NCI-H446 treated with DMSO at 0.1 percent for 48 hours (cell line): Measurements from ENCODE around the gene WDR37.
A peak's percentile ranks its signal among the peaks of the same experiment; 100 is the strongest.
"Not testable (repeated sequence)": the region's sequence is repeated elsewhere in the genome, so short reads cannot be mapped to it uniquely, and the experiment has no call there.

Experiments
- DNase-seq: peaks from one replicate; lab custom pipeline; 2025; lab: John Stamatoyannopoulos, UW

WDR37 gene

DNA sequence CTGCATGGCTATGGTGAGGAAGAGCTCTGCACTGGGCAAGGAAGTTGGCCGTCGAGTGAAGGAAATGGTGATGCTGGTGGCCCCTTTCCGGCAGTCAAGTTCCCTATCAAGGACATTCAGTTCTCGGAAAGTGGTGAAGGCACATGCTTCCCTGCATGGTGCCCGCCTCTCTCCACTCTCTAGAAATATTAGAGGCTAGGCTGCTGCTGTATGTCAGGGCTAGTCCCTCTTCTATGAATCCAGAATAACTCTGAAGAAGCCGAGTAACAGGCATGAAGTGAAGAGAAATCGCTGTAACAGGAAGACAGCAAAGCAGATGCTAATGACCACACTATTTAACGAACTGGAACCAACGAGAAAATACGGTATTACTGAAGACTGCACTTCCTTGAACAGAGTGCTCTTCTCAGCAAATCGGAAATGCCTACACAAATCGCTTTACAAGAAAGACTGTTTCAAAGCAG, 12.6 kb upstream of the WDR37 start:
- DNase-seq, result no peak

- DNase-seq, result no peak
These were observed 12.0 kb upstream of the WDR37 start for GRCh38 chr10:1044146-1044545.

- DNase-seq, result no peak
These were observed 11.2 kb upstream of the WDR37 start for GRCh38 chr10:1044964-1045363.

DNA sequence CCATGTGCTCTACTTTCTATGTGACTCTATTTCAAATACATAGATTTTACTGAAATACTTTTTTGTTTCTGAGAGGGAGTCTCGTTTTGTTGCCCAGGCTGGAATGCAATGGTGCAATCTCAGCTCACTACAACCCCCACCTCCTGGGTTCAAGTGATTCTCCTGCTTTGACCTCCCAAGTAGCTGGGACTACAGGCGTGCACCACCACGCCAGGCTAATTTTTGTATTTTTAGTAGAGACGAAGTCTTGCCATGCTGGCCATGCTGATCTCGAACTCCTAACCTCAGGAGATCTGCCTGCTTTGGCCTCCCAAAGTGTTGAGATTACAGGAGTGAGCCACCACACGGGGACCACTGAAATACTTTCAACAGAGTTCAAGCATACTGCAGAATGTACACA, 10.8 kb upstream of the WDR37 start:
- no peak for DNase-seq

DNA sequence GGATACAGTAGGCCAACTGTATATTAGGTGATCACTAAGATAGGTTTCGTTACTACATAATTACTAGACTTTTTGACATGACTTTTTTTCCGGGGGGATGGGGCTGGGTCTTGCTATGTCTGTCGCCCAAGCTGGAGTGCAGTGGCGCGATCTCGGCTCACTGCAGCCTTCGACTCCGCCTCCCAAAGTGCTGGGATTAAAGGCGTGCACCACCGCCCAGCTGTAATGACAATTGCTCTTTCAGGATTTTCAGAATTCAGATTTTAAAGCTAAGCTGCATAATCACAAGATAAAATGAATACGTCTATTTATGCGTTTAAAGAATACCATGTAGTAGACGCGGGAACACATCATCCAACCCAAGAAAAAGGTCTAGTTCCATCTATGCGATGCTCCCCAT, 8.2 kb upstream of the WDR37 start:
- no peak for DNase-seq

- no peak for DNase-seq
These were observed 7.8 kb upstream of the WDR37 start for GRCh38 chr10:1048349-1048731.

DNA sequence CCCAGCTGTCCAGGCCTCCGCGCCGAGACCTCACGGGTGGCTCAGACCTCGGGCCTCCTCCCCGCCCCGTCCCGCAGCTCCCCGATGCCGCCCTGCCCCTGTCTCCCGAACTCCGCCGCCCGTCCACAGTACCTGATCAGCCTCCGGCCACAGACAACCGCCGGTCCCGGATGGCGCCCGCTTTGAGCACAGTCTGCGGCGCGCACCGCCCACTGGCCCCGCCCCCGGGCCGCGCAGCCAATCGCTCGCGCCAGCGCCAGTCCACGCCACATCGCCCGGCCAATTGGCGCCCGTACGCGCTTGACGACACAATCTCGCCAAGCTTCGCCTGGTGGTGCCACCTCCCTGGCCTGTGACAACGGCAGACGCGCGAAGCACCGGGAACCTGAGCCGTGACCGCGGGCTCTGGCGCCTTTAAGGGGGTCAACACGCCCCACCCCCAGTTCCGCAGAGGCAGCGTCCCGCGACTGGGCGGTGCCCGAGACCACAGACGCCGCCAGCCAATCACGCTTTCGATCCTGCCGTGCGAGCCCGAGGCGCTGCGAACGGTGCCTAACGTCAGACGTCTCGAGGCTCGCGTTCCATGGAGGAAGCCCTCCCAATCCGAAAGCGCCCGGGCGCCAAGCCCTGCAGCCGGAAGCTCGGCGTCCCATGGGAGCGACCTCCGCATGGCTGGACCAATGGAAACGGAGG, 7.3 kb upstream of the WDR37 start, which contains the start of gene IDI1:
Gene IDI1 (minus strand): TSS at position 388 of the 693 bp plus-strand sequence. CDS start 116 bp downstream, at position 272.
- peak; percentile 97 for DNase-seq

DNA sequence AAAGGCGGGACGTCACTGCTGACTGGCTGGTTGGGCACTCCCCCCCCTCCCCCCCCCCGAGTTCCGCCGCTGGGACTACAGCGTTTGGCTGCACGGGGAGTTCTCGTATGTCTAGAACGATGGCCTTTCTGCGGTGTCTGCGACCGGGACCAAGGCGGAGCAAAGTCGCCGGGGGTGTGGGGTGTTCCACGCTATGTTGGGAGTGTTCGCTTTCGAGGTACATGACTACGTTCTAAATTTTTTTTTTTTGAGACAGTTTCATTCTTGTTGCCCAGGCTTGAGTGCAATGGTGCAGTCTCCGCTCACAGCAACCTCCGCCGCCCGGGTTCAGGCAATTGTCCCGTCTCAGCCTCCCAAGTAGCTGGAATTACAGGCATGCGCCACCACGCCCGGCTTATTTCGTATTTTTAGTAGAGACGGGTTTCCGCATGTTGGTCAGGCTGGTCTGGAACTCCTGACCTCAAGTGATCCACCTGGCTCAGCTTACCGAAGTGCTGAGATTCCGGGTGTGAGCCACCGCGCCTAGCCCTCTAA, 6.7 kb upstream of the WDR37 start:
- no peak for DNase-seq

DNA sequence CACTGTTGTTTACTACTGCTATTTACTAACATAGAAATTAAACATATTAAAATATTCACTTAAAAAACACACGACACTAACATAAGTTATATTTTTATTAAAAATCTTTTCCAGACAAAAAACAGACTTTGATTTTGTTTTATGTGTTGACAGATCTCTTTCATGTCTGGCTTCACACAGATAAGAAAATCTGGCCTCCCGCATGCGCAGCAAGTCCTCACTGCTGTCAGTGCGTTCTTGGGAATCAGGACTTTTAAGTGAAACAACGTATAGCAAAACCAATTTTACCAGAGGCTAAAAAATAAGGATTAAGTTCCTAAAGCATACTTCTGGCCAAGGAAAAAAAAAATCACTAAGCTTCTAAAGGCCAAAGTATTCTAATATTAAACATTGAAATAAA, 6.0 kb upstream of the WDR37 start:
- DNase-seq, result no peak

GRCh38 chr10:1050554-1050953, 5.6 kb upstream of the WDR37 start:
- DNase-seq, result no peak

DNA sequence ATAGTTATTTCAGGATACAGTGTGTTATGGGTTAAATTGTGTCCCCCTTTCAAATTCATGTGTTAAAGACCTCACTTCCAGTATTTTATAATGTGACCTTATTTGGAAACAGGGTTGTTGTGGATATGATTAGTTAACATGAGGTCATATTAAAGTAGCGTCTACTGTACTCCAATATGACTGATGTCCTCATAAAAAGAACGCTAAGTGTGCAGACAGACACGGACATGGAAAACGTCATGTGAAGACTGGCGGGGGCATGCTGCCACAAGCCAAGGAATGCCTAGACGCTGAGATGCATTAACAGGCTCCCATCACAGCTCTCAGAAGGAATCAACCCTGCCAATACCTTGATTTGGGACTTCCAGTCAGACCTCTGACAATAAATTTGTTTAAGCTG, 1.5 kb upstream of the WDR37 start:
- no peak for DNase-seq

- DNase-seq, result no peak
These were observed 997 bp downstream of the WDR37 start for GRCh38 chr10:1057106-1057657.

DNA sequence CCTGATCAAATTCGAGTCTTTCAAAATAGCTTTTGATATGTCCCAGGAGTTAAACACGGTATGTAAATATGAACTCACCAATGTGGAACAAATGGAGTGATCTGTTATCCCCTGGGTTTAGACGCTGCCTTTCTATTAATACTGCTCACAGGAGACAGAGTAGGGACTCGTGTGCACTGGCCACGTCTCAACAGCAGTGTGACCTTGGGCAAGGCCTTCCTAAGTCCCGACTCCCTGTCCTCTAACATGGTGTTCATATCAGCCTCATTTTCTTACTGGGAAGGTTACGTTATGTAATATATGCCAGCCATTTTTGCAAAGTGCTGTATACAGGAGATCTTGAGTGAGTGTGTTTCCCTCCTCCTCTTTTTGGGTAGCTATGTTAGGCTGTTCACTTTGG, 1.8 kb downstream of the WDR37 start:
- no peak for DNase-seq

- DNase-seq, result no peak
These were observed 3.7 kb downstream of the WDR37 start for GRCh38 chr10:1059902-1060301.

- DNase-seq, result no peak
These were observed 6.0 kb downstream of the WDR37 start for GRCh38 chr10:1061930-1062774.

- DNase-seq, result no peak
These were observed 7.2 kb downstream of the WDR37 start for GRCh38 chr10:1063232-1063865.

- no peak for DNase-seq
These were observed 8.7 kb downstream of the WDR37 start for GRCh38 chr10:1064964-1065247.

- not testable (repeated sequence) for DNase-seq
These were observed 10.5 kb downstream of the WDR37 start for GRCh38 chr10:1066734-1067133.

DNA sequence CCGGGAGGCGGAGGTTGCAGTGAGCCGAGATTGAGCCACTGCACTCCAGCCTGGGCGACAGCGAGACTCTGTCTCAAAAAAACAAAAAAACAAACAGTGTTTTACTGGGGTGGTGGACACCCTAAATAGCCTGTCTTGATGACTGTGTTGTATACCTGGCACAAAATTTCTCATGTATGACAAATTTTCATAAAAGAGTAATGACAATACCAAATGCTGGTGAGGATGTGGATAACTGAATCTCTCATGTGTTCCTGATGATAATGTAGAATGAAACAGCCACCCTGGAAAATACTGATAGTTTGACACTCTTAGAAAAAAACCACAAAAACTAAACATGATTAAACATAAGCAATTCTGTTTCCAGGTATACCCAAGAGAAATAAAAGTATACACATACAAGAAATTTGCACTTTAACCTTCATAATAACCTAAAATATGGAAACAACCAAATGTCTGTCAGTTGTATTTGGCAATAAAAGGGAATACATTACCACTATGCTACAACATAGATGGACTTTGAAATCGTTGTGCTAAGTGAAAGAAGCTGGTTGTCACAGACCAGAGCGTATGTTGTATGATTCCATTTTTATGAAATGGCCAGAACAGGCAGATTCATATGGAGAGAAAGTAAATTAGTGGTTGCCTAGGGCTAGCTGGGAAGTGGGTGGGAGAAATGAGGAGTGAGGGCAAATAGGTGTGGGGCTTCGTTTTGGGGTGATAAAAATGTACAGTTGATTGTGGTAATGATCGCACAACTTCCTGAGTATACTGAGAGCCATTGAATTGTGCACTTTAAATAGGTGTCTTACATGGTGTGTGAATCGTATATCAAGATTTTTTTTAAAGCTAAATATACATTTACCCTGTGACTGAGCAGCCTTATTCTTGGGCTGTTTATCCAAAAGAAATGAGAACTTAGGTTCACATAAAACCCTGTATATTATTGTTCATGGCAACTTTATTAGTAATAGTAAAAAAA, 12.5 kb downstream of the WDR37 start:
- no peak for DNase-seq

- DNase-seq, result no peak
These were observed 14.7 kb downstream of the WDR37 start for GRCh38 chr10:1070919-1071318.

DNA sequence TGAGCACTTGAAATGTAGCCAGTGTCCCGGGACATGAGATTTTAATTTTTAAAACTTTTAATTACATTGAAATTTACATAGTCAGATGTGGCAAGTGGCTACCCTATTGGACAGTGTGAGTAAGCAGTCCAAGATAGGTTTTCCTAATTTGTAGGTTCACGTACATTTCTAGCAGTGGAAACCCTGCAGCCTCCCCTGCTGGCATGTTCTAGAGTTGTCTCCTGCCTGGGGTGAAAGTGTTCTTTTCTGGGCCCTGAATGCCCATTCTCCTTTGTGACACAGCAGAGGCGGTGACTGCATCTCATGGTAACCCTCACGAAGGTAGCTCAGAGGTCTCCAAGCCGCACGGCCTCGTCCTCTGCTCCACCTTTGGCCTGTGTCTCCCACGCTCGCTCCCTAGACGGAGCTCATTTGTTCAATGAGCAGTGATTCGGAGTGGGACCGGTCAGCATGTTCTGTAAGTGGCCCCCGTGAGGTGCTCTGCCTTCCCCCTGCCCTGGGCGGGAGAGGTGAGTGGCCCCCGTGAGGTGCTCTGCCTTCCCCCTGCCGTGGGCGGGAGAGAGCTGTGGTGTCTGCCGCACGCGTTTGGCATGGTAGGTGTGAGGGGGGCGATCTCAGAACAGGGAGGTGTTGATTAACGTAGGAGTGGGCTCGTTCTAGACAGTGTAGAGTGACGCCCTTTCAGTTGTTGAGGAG, 18.0 kb downstream of the WDR37 start:
- DNase-seq, result no peak
